CD4-positive, alpha-beta memory T cell (primary cell): ENCODE data around the gene SCN9A. TPM values are rescaled to one million over a fixed set of nuclear protein-coding genes. Genes with fewer than 3 reads are reported as not detected.
"Not testable (repeated sequence)": the region's sequence is repeated elsewhere in the genome, so short reads cannot be mapped to it uniquely, and the experiment has no call there.

ENCODE experiments used
- CTCF ChIA-PET: fragments of 350-600 bp; sonication (Branson Sonifier 250); formaldehyde crosslinking; loops from one replicate; lab custom pipeline; 2021; ENCODE audit warnings: inconsistent platforms; ENCODE audit not compliant: partially characterized antibody; lab: Charles Lee
- POLR2A ChIA-PET: fragments of 350-600 bp; sonication (Branson Sonifier 250); formaldehyde crosslinking; loops from one replicate; lab custom pipeline; 2021; ENCODE audit not compliant: partially characterized antibody; lab: Charles Lee
- DNase-seq, 5 donors: peaks; one replicate each; pipeline versions ENCODE4 v3.0.0 to v3.0.0-alpha.2; 2020 to 2022; ENCODE audit warnings: mixed read lengths in 1 of 5
- H3K27ac ChIP-seq: one replicate; pipeline ENCODE4 v1.7.0; 2013; ENCODE audit warnings: low read depth, low read length
- H3K27me3 ChIP-seq: 2 replicates; pipeline ENCODE4 v1.7.0; 2013; ENCODE audit warnings: mild to moderate bottlenecking, low read length, moderate library complexity; ENCODE audit not compliant: insufficient read depth
- H3K36me3 ChIP-seq: 2 replicates; pipeline ENCODE4 v1.7.0; 2013; ENCODE audit warnings: mild to moderate bottlenecking, low read length, moderate library complexity; ENCODE audit not compliant: insufficient read depth
- H3K4me1 ChIP-seq: 2 replicates; pipeline ENCODE4 v1.7.0; 2013; ENCODE audit warnings: mild to moderate bottlenecking, low read length, moderate library complexity; ENCODE audit not compliant: insufficient read depth
- H3K4me3 ChIP-seq, 2 donors: one replicate each; pipeline ENCODE4 v1.7.0; 2013; ENCODE audit warnings: low read length in 2 of 2, mild to moderate bottlenecking in 1 of 2
- H3K9me3 ChIP-seq, 2 donors: one replicate each; pipeline ENCODE4 v1.7.0; 2013; ENCODE audit warnings: low read length in 2 of 2, control low read depth in 1 of 2; ENCODE audit not compliant: control insufficient read depth in 1 of 2
- H3K27ac Mint-ChIP-seq, 7 donors: one replicate each; pipeline ENCODE4 v1.8.0; 2020 to 2021; ENCODE audit warnings: mixed read lengths in 7 of 7, mild to moderate bottlenecking in 6 of 7, inconsistent platforms in 3 of 7, moderate library complexity in 3 of 7
- H3K27me3 Mint-ChIP-seq, 2 donors: one replicate each; pipeline ENCODE4 v1.8.0; 2020 to 2021; ENCODE audit warnings: mixed read lengths in 2 of 2
- H3K36me3 Mint-ChIP-seq, 2 donors: one replicate each; pipeline ENCODE4 v1.8.0; 2020 to 2021; ENCODE audit warnings: mixed read lengths in 2 of 2, inconsistent platforms in 1 of 2, mild to moderate bottlenecking in 1 of 2
- H3K4me1 Mint-ChIP-seq, 4 donors: one replicate each; pipeline ENCODE4 v1.8.0; 2020 to 2021; ENCODE audit warnings: mixed read lengths in 4 of 4, mild to moderate bottlenecking in 1 of 4
- H3K4me3 Mint-ChIP-seq, 8 donors: one replicate each; pipeline ENCODE4 v1.8.0; 2020 to 2021; ENCODE audit warnings: mixed read lengths in 8 of 8, mild to moderate bottlenecking in 7 of 8, moderate library complexity in 6 of 8, inconsistent platforms in 3 of 8
- H3K9me3 Mint-ChIP-seq, 8 donors: one replicate each; pipeline ENCODE4 v1.8.0; 2020 to 2021; ENCODE audit warnings: mixed read lengths in 8 of 8, mild to moderate bottlenecking in 5 of 8, inconsistent platforms in 3 of 8, moderate library complexity in 1 of 8
- intact Hi-C: fragments of 100-400 bp; cut with micrococcal nuclease; formaldehyde crosslinking; loops from one replicate; pipeline ENCODE4 v1.15.1; 2023
- polyA plus RNA-seq, 2 donors: library from polyadenylated mRNA; unstranded; fragments of 300-500 nt; fragmentation: Illumina TruSeq; gene quantifications; one replicate each; pipeline ENCODE4 v1.2.3, GENCODE V29; 2021
- total RNA-seq, 2 experiments: library from RNA; stranded (reverse); gene quantifications; one replicate each; pipeline ENCODE4 v1.2.3, GENCODE V29; 2021

Gene SCN9A
- total and polyA plus RNA-seq, 4 experiments from 2014 or later = not detected

GRCh38 chr2:166410828-166411472 lies 35.2 kb upstream of the SCN9A start:
- POLR2A ChIA-PET = no interaction called here
- H3K4me1 Mint-ChIP-seq = no peaks in the 10 kb centered on the region
- no peak overlapping the region for H3K4me3 ChIP-seq

GRCh38 chr2:166407746-166408145 lies 32.0 kb upstream of the SCN9A start:
- H3K4me1 ChIP-seq, intact Hi-C loops, H3K4me3 ChIP-seq, H3K9me3 ChIP-seq, H3K4me3 Mint-ChIP-seq, H3K27me3 Mint-ChIP-seq, POLR2A ChIA-PET, H3K27me3 ChIP-seq, H3K27ac ChIP-seq, H3K27ac Mint-ChIP-seq, H3K36me3 ChIP-seq, H3K9me3 Mint-ChIP-seq, DNase-seq, CTCF ChIA-PET, H3K36me3 Mint-ChIP-seq, H3K4me1 Mint-ChIP-seq: not testable (repeated sequence)

More at GRCh38 chr2:166410828-166411472, 35.2 kb upstream of the SCN9A start:
- no peak for DNase-seq
- Mint-ChIP-seq H3K36me3 (no peaks in the 10 kb centered on the region), H3K27me3 (no peaks in the 10 kb centered on the region), H3K4me3 (no peak overlapping the region), H3K9me3 (no peaks in the 10 kb centered on the region), H3K27ac (no peak overlapping the region)
- no peaks in the 10 kb centered on the region for H3K9me3 ChIP-seq
- H3K27me3 ChIP-seq = no peaks in the 10 kb centered on the region
- no peaks in the 10 kb centered on the region for H3K36me3 ChIP-seq
- H3K4me1 ChIP-seq = no peaks in the 10 kb centered on the region
- H3K27ac ChIP-seq = no peak overlapping the region
- intact Hi-C loops = no loop called here
- CTCF ChIA-PET = no interaction called here

DNA sequence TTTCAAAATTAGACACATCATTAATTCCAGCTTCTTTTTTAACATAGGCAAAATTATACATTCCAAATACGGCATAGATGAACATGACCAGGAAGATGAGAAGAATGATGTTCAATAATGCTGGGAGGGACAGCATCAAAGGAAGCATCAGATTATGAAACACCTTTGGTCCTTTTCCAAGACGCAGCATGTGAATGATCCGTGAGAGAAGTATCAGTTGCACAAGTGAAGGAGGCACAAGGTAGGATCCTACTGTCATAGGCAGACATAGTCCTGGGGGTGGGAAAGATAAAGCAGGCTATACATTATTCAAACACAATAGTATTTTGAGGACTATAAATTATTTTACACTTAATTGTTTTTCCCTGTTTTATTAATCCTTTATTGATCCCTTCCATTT lies 30.6 kb upstream of the SCN9A start:
- intact Hi-C loops = no loop called here
- Histone ChIP-seq H3K36me3 (no peaks in the 10 kb centered on the region), H3K27ac (no peak overlapping the region), H3K4me3 (no peak overlapping the region), H3K9me3 (no peaks in the 10 kb centered on the region), H3K4me1 (no peaks in the 10 kb centered on the region), H3K27me3 (no peaks in the 10 kb centered on the region)
- ChIA-PET CTCF (no interaction called here), POLR2A (no interaction called here)
- DNase-seq = no peak
- Mint-ChIP-seq H3K27ac (no peak overlapping the region), H3K27me3 (no peaks in the 10 kb centered on the region), H3K4me1 (no peaks in the 10 kb centered on the region), H3K4me3 (no peak overlapping the region), H3K9me3 (no peaks in the 10 kb centered on the region), H3K36me3 (no peaks in the 10 kb centered on the region)

GRCh38 chr2:166405569-166405926 lies 29.8 kb upstream of the SCN9A start:
- H3K4me1 Mint-ChIP-seq = no peaks in the 10 kb centered on the region
- Histone ChIP-seq H3K27me3 (no peaks in the 10 kb centered on the region), H3K36me3 (no peaks in the 10 kb centered on the region), H3K27ac (no peak overlapping the region), H3K4me3 (no peak overlapping the region), H3K9me3 (no peaks in the 10 kb centered on the region), H3K4me1 (no peaks in the 10 kb centered on the region)
- ChIA-PET POLR2A (no interaction called here), CTCF (no interaction called here)
- H3K27me3 Mint-ChIP-seq = no peaks in the 10 kb centered on the region
- intact Hi-C loops = no loop called here
- peaks cover 0 to under 1% (median 0%) of the 10 kb centered on the region in 8 donors for H3K9me3 Mint-ChIP-seq
- H3K4me3 Mint-ChIP-seq = no peak overlapping the region
- no peaks in the 10 kb centered on the region for H3K36me3 Mint-ChIP-seq
- DNase-seq = no peak
- H3K27ac Mint-ChIP-seq = no peak overlapping the region

GRCh38 chr2:166404831-166405568 lies 29.3 kb upstream of the SCN9A start:
- H3K27me3 Mint-ChIP-seq = no peaks in the 10 kb centered on the region
- intact Hi-C loops = no loop called here
- H3K9me3 ChIP-seq = no peaks in the 10 kb centered on the region
- H3K36me3 Mint-ChIP-seq = no peaks in the 10 kb centered on the region
- no peak for DNase-seq
- peaks cover 0 to 2% (median 0%) of the 10 kb centered on the region in 8 donors for H3K9me3 Mint-ChIP-seq
- H3K27ac ChIP-seq = no peak overlapping the region
- no peaks in the 10 kb centered on the region for H3K4me1 ChIP-seq
- no peak overlapping the region for H3K4me3 Mint-ChIP-seq
- no peak overlapping the region for H3K4me3 ChIP-seq
- CTCF ChIA-PET = no interaction called here
- no peak overlapping the region for H3K27ac Mint-ChIP-seq
- POLR2A ChIA-PET = no interaction called here
- no peaks in the 10 kb centered on the region for H3K4me1 Mint-ChIP-seq
- H3K27me3 ChIP-seq = no peaks in the 10 kb centered on the region
- H3K36me3 ChIP-seq = no peaks in the 10 kb centered on the region

DNA sequence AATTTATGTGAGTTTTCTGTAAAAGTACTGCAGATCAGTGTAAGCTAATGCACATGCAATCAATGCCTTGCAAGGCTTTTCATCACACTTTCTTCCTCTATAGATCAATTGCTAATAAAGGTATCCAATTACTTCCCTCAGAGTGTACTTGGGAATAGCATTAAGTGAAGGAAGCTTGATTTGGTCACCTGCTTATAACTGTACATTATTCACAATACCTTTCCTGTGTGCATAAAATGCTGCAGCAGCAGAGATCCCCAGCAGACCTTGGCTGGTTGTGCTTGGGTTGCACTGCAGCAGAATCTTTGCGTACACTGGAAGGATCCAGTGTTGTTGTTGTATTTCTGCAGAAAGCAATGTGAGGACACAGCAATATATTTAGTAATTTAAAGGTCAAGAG lies 18.5 kb upstream of the SCN9A start:
- H3K9me3 Mint-ChIP-seq = peaks cover 0 to 6% (median 2%) of the 10 kb centered on the region in 8 donors
- POLR2A ChIA-PET = no interaction called here
- no peak overlapping the region for H3K4me3 Mint-ChIP-seq
- no peak overlapping the region for H3K27ac Mint-ChIP-seq
- DNase-seq = no peak
- H3K27me3 Mint-ChIP-seq = no peaks in the 10 kb centered on the region
- no peaks in the 10 kb centered on the region for H3K4me1 ChIP-seq
- intact Hi-C loops = no loop called here
- no peaks in the 10 kb centered on the region for H3K4me1 Mint-ChIP-seq
- H3K27ac ChIP-seq = no peak overlapping the region
- H3K9me3 ChIP-seq = no peaks in the 10 kb centered on the region
- H3K36me3 Mint-ChIP-seq = no peaks in the 10 kb centered on the region
- H3K36me3 ChIP-seq = no peaks in the 10 kb centered on the region
- no peak overlapping the region for H3K4me3 ChIP-seq
- CTCF ChIA-PET = no interaction called here
- H3K27me3 ChIP-seq = no peaks in the 10 kb centered on the region

- no peak for DNase-seq
- CTCF ChIA-PET = no interaction called here
- no peaks in the 10 kb centered on the region for H3K4me1 Mint-ChIP-seq
- H3K27ac Mint-ChIP-seq = no peak overlapping the region
- no peaks in the 10 kb centered on the region for H3K4me1 ChIP-seq
- no peaks in the 10 kb centered on the region for H3K27me3 Mint-ChIP-seq
- POLR2A ChIA-PET = no interaction called here
- no peaks in the 10 kb centered on the region for H3K36me3 ChIP-seq
- intact Hi-C loops = no loop called here
- H3K9me3 Mint-ChIP-seq = peaks cover 0 to 6% (median 2%) of the 10 kb centered on the region in 8 donors
- no peak overlapping the region for H3K27ac ChIP-seq
- H3K27me3 ChIP-seq = no peaks in the 10 kb centered on the region
- no peaks in the 10 kb centered on the region for H3K36me3 Mint-ChIP-seq
- no peak overlapping the region for H3K4me3 Mint-ChIP-seq
- H3K4me3 ChIP-seq = no peak overlapping the region
- H3K9me3 ChIP-seq = no peaks in the 10 kb centered on the region
Measured at GRCh38 chr2:166393008-166393407, 17.3 kb upstream of the SCN9A start.
